GM23338 (cell line): ENCODE results near the gene CALY. TPM values are rescaled to one million over a fixed set of nuclear protein-coding genes. Genes with fewer than 3 reads are reported as not detected.

Source experiments
- ATAC-seq: fragments of 200-7000 bp; cut with Tn5 transposase; 3 replicates; pipeline ENCODE4 v1.9.1; 2020
- DNase-seq: peaks from one replicate; pipeline ENCODE4 v3.0.0-alpha.2; 2015; ENCODE audit warnings: low spot score
- H2AFZ ChIP-seq: fragments of 200-600 bp; sonication (generic); 2 replicates; pipeline ENCODE4 v1.8.0; 2016; ENCODE audit warnings: antibody characterized with exemption, mild to moderate bottlenecking, moderate library complexity
- H3F3A ChIP-seq: fragments of 200-600 bp; sonication (generic); replicated peaks from 2 replicates; pipeline ENCODE4 v1.8.0; 2017; ENCODE audit warnings: antibody characterized with exemption, mixed run types, low read depth
- H3K27ac ChIP-seq: fragments of 200-600 bp; sonication (generic); 2 replicates; pipeline ENCODE4 v1.6.1; 2016; ENCODE audit warnings: low read depth
- H3K27me3 ChIP-seq: fragments of 200-600 bp; sonication (generic); 2 replicates; pipeline ENCODE4 v1.8.0; 2016; ENCODE audit warnings: mild to moderate bottlenecking, mixed run types, moderate library complexity; ENCODE audit not compliant: insufficient read depth
- H3K36me3 ChIP-seq: fragments of 200-600 bp; sonication (generic); 2 replicates; pipeline ENCODE4 v1.8.0; 2016; ENCODE audit warnings: mild to moderate bottlenecking; ENCODE audit not compliant: insufficient read depth
- H3K4me1 ChIP-seq: fragments of 200-600 bp; sonication (generic); 2 replicates; pipeline ENCODE4 v1.8.0; 2016; ENCODE audit warnings: mild to moderate bottlenecking, moderate library complexity; ENCODE audit not compliant: insufficient read depth
- H3K4me2 ChIP-seq: fragments of 200-600 bp; sonication (generic); 2 replicates; pipeline ENCODE4 v1.7.1; 2017; ENCODE audit warnings: mixed run types
- H3K4me3 ChIP-seq: fragments of 200-600 bp; sonication (generic); 2 replicates; pipeline ENCODE4 v1.6.1; 2016; ENCODE audit warnings: mixed run types
- H3K79me2 ChIP-seq: fragments of 200-600 bp; sonication (generic); replicated peaks from 2 replicates; pipeline ENCODE4 v1.8.0; 2017; ENCODE audit warnings: mild to moderate bottlenecking; ENCODE audit not compliant: insufficient read depth
- H3K9me2 ChIP-seq: fragments of 200-600 bp; sonication (generic); 2 replicates; pipeline ENCODE4 v1.8.0; 2017; ENCODE audit not compliant: insufficient read depth
- H4K20me1 ChIP-seq: fragments of 200-600 bp; sonication (generic); replicated peaks from 2 replicates; pipeline ENCODE4 v1.8.0; 2017; ENCODE audit warnings: mild to moderate bottlenecking; ENCODE audit not compliant: insufficient read depth
- H3K27ac Mint-ChIP-seq: 2 replicates; pipeline ENCODE4 v1.8.0; 2020; ENCODE audit warnings: inconsistent platforms, mild to moderate bottlenecking, moderate library complexity, mixed read lengths
- H3K27me3 Mint-ChIP-seq: 3 replicates; pipeline ENCODE4 v1.8.0; 2022; ENCODE audit warnings: low read depth, mild to moderate bottlenecking, moderate library complexity, mixed read lengths, inconsistent platforms; ENCODE audit not compliant: insufficient read depth, poor library complexity
- H3K36me3 Mint-ChIP-seq: 3 replicates; pipeline ENCODE4 v1.8.0; 2021; ENCODE audit warnings: low read depth, mild to moderate bottlenecking, inconsistent platforms, moderate library complexity, mixed read lengths
- H3K4me1 Mint-ChIP-seq: 3 replicates; pipeline ENCODE4 v1.8.0; 2020; ENCODE audit warnings: mild to moderate bottlenecking, inconsistent platforms, mixed read lengths
- H3K4me3 Mint-ChIP-seq: 3 replicates; pipeline ENCODE4 v1.8.0; 2021; ENCODE audit warnings: moderate library complexity, mild to moderate bottlenecking, inconsistent platforms, mixed read lengths
- H3K9me3 Mint-ChIP-seq: 3 replicates; pipeline ENCODE4 v1.8.0; 2020; ENCODE audit warnings: moderate library complexity, mild to moderate bottlenecking, inconsistent platforms, mixed read lengths
- CREB1 ChIP-seq: fragments of 250-450 bp; sonication (Bioruptor Pico); IDR thresholded peaks from 2 replicates; pipeline ENCODE4 v1.5.0; 2020; ENCODE audit warnings: low read depth, mild to moderate bottlenecking, moderate library complexity
- EZH2 ChIP-seq: fragments of 200-600 bp; sonication (generic); IDR thresholded peaks from one replicate; pipeline ENCODE4 v1.8.0; 2017; ENCODE audit warnings: antibody characterized with exemption, mild to moderate bottlenecking, low read depth; ENCODE audit not compliant: unreplicated experiment
- EZH2phosphoT487 ChIP-seq: fragments of 200-600 bp; sonication (generic); IDR thresholded peaks from one replicate; pipeline ENCODE4 v1.8.1; 2018; ENCODE audit warnings: antibody characterized with exemption; ENCODE audit not compliant: unreplicated experiment
- JUNB ChIP-seq: IDR thresholded peaks from one replicate; pipeline ENCODE4 v1.6.1; 2016; ENCODE audit warnings: antibody characterized with exemption; ENCODE audit not compliant: unreplicated experiment
- NANOG ChIP-seq: IDR thresholded peaks from 2 replicates; pipeline ENCODE4 v1.6.1; 2016; ENCODE audit warnings: antibody characterized with exemption, borderline replicate concordance
- POLR2AphosphoS5 ChIP-seq: IDR thresholded peaks from 2 replicates; pipeline ENCODE4 v1.6.1; 2016; ENCODE audit warnings: antibody characterized with exemption, low read depth
- ZNF114 ChIP-seq: fragments of 250-450 bp; sonication (Bioruptor Pico); IDR thresholded peaks from 2 replicates; pipeline ENCODE4 v1.5.0; 2020; ENCODE audit warnings: mild to moderate bottlenecking, moderate library complexity
- ZNF331 ChIP-seq: fragments of 250-450 bp; sonication (Bioruptor Pico); IDR thresholded peaks from 2 replicates; pipeline ENCODE4 v1.5.0; 2020; ENCODE audit warnings: low read depth, mild to moderate bottlenecking, moderate library complexity
- ZNF462 ChIP-seq: fragments of 250-450 bp; sonication (Bioruptor Pico); IDR thresholded peaks from 2 replicates; pipeline ENCODE4 v1.5.0; 2020; ENCODE audit warnings: mild to moderate bottlenecking, moderate library complexity
- polyA plus RNA-seq: library from polyadenylated mRNA; unstranded; fragments of >200 nt; fragmentation: Nextera tagmentation; extraction: Ambion mirVana; gene quantifications from 2 replicates; pipeline ENCODE4 v1.2.1, GENCODE V29; 2016
- total RNA-seq: library from RNA; depleted of rRNA; stranded (reverse); fragments of >200 nt; shearing (Covaris generic); gene quantifications from 2 replicates; pipeline ENCODE4 v1.2.3, GENCODE V29; 2014
- TF ChIP-seq, protein P1 (sequence below), 2 experiments: fragments of 200-600 bp in 1 of 2; sonication (generic) in 1 of 2; conservative IDR thresholded peaks; 2 replicates each; pipeline versions ENCODE4 v1.5.1 to v1.6.1; 2016 to 2017; ENCODE audit warnings: antibody characterized with exemption in 2 of 2, low read depth in 2 of 2, mild to moderate bottlenecking in 2 of 2, moderate library complexity in 1 of 2
- TF ChIP-seq, protein P2 (sequence below): IDR thresholded peaks from 2 replicates; pipeline ENCODE4 v1.6.1; 2016; ENCODE audit warnings: antibody characterized with exemption
- TF ChIP-seq, protein P3 (sequence below): IDR thresholded peaks from one replicate; pipeline ENCODE4 v1.6.1; 2018; ENCODE audit warnings: antibody characterized with exemption; ENCODE audit not compliant: unreplicated experiment

Gene CALY
- total and polyA plus RNA-seq, 2 experiments from 2014 or later = 1.0 to 8.0 TPM

GRCh38 chr10:133313192-133313591 lies 23.5 kb downstream of the CALY start:
- Histone ChIP-seq H3K4me2 (no peak overlapping the region), H3K9me2 (no peaks in the 10 kb centered on the region), H3K79me2 (peaks cover 2% of the 10 kb centered on the region; the same call in 1 of the 2 replicates), H3K4me3 (no peak overlapping the region), H3K4me1 (no peaks in the 10 kb centered on the region), H4K20me1 (peaks cover under 1% of the 10 kb centered on the region; the same call in 1 of the 2 replicates), H3K36me3 (peaks cover 5% of the 10 kb centered on the region; the same call in 1 of the 2 replicates), H3K27ac (no peak overlapping the region), H2AFZ (no peak overlapping the region), H3K27me3 (no peaks in the 10 kb centered on the region), H3F3A (peaks cover 9% of the 10 kb centered on the region)
- no peak for ATAC-seq
- no peak overlapping the region for H3K4me3 Mint-ChIP-seq
- H3K27ac Mint-ChIP-seq = no peak overlapping the region
- H3K36me3 Mint-ChIP-seq = peaks cover 22% of the 10 kb centered on the region
- no peak for DNase-seq
- H3K4me1 Mint-ChIP-seq = no peaks in the 10 kb centered on the region
- H3K27me3 Mint-ChIP-seq = peaks cover 11% of the 10 kb centered on the region
- H3K9me3 Mint-ChIP-seq = peaks cover 1% of the 10 kb centered on the region; the same call in 2 of the 3 replicates
- TF ChIP-seq, protein P1, sequence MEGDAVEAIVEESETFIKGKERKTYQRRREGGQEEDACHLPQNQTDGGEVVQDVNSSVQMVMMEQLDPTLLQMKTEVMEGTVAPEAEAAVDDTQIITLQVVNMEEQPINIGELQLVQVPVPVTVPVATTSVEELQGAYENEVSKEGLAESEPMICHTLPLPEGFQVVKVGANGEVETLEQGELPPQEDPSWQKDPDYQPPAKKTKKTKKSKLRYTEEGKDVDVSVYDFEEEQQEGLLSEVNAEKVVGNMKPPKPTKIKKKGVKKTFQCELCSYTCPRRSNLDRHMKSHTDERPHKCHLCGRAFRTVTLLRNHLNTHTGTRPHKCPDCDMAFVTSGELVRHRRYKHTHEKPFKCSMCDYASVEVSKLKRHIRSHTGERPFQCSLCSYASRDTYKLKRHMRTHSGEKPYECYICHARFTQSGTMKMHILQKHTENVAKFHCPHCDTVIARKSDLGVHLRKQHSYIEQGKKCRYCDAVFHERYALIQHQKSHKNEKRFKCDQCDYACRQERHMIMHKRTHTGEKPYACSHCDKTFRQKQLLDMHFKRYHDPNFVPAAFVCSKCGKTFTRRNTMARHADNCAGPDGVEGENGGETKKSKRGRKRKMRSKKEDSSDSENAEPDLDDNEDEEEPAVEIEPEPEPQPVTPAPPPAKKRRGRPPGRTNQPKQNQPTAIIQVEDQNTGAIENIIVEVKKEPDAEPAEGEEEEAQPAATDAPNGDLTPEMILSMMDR (conservative IDR thresholded peaks at IDR 0.05; ENCODE audit: low read depth in 2 of 2) = no peak
- TF ChIP-seq JUNB (no peak), CREB1 (CRISPR knock-in tag) (no peak), NANOG (no peak), EZH2phosphoT487 (no peak), ZNF331 (CRISPR knock-in tag) (no peak), ZNF462 (CRISPR knock-in tag) (no peak), EZH2 (no peak), ZNF114 (CRISPR knock-in tag) (no peak), POLR2AphosphoS5 (no peak)
- TF ChIP-seq, protein P2, sequence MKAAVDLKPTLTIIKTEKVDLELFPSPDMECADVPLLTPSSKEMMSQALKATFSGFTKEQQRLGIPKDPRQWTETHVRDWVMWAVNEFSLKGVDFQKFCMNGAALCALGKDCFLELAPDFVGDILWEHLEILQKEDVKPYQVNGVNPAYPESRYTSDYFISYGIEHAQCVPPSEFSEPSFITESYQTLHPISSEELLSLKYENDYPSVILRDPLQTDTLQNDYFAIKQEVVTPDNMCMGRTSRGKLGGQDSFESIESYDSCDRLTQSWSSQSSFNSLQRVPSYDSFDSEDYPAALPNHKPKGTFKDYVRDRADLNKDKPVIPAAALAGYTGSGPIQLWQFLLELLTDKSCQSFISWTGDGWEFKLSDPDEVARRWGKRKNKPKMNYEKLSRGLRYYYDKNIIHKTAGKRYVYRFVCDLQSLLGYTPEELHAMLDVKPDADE = no peak
- TF ChIP-seq, protein P3, sequence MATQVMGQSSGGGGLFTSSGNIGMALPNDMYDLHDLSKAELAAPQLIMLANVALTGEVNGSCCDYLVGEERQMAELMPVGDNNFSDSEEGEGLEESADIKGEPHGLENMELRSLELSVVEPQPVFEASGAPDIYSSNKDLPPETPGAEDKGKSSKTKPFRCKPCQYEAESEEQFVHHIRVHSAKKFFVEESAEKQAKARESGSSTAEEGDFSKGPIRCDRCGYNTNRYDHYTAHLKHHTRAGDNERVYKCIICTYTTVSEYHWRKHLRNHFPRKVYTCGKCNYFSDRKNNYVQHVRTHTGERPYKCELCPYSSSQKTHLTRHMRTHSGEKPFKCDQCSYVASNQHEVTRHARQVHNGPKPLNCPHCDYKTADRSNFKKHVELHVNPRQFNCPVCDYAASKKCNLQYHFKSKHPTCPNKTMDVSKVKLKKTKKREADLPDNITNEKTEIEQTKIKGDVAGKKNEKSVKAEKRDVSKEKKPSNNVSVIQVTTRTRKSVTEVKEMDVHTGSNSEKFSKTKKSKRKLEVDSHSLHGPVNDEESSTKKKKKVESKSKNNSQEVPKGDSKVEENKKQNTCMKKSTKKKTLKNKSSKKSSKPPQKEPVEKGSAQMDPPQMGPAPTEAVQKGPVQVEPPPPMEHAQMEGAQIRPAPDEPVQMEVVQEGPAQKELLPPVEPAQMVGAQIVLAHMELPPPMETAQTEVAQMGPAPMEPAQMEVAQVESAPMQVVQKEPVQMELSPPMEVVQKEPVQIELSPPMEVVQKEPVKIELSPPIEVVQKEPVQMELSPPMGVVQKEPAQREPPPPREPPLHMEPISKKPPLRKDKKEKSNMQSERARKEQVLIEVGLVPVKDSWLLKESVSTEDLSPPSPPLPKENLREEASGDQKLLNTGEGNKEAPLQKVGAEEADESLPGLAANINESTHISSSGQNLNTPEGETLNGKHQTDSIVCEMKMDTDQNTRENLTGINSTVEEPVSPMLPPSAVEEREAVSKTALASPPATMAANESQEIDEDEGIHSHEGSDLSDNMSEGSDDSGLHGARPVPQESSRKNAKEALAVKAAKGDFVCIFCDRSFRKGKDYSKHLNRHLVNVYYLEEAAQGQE = no peak
